NCI-H146 treated with DMSO at 0.1 percent for 48 hours (cell line): Measurements from ENCODE around the gene NOP16.
A peak's percentile ranks its signal among the peaks of the same experiment; 100 is the strongest.

Experiments used
- DNase-seq: peaks from one replicate; lab custom pipeline; 2025; ENCODE audit not compliant: unreplicated experiment; lab: John Stamatoyannopoulos, UW

Gene NOP16

DNA sequence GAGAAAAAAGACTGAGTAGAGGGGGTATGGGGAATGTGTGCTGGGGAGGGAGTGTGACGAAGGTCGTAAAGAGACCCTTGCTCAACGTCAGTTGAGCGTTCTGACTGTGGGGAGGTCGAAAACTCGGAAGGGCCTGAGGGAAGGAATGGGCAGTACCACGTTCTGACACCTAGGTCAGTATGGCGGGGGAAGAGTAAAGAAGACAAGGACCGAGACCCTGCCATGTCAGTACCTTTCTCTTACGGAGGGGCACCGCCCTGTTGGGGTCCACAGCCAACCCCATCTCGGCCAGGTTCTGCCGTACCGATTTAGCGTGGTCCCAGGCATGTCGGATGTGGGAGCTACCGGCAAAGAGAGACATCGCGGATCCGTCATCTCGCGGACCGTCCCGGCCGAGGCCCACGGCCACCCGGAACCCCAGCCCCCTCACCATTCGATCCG, 375 bp downstream of the NOP16 start:
- peak; percentile 4 for DNase-seq

DNA sequence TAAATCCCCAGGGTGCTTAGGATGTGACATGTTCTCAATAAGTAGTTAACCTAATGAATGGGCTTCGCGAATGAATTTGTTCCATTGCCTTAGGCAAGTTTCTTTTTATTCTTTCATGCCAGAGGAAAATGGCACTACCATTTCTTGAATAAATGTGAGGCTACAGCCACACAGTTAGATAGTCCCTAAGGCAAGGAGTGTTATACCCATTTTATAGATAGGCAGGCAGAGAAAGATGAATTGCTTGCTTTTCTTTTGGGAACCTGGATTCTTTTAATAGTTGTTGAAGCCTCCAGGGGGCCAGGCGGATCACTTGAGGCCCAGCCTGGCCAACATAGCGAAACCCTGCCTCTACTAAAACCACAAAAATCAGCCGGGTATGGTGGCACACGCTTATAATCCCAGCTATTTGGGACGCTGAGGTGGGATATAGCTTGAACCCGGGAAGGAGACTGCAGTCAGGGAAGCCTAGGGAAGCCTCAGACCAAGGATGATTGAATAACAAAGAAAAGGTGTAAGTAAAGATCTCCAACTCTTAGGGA, 943 bp downstream of the NOP16 start:
- no peak for DNase-seq

DNA sequence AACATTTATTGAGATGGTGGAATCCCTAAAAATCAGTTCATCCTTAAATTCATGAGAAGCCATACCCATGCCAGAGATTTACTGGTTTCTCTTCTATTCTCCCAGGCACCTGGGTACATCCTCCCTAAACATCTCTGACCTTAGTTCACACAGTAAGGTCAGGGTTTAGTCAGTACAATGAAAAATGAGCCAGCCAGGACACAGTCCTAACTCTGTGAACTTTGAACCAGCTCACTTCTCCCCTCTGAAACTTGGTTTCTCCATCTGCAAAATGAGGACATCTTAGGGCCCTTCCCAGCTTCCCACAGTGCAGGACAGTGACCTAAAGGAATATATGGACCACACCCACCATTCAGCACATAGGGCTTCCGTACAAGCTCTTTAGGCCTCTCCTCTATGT, 1.9 kb downstream of the NOP16 start:
- DNase-seq = no peak

DNA sequence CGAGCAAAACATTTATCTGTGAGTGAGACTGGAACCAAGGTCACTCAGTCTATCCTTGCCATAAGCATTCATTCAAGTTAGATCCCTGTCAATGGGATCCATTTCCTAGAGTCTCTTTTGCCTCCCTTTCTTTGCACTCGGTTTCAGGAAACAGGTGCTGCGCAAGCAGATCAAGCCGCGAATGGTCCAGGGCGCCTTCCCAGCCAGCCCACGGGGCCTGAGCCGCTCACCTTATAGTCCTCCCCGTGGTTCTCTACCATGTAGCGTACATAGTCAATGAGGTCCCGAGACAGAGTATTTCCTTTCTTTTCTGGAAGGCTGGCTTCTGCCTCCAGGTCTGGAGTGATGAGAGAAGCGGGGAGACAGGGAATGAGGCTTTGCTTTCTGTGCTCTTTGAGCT, 3.4 kb downstream of the NOP16 start:
- no peak for DNase-seq

DNA sequence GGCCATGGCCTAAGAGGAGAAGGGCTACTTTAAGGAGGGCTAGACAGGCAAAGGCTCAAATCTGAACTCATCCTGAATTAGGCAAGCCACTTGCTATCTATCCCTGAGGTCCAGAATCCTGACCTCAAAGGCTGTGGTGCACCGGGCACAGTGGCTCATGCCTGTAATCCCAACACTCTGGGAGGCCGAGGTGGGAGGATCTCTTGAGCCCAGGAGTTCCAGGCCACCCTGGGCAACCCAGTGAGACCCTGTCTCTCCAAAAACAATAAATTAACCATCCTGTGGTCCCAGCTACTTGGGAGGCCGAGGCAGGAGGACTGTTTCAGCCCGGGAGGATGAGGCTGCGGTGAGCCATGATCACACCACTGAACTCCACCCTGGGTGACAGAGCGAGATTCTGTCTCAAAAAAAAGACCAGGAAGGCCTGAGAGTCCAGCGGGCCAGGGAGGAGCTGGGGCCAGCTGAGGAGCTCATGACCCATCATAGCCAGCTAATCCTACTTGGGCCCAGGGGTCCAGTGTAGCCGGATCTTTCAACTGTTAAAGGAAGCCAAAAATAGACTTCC, 4.0 kb downstream of the NOP16 start:
- no peak for DNase-seq

DNA sequence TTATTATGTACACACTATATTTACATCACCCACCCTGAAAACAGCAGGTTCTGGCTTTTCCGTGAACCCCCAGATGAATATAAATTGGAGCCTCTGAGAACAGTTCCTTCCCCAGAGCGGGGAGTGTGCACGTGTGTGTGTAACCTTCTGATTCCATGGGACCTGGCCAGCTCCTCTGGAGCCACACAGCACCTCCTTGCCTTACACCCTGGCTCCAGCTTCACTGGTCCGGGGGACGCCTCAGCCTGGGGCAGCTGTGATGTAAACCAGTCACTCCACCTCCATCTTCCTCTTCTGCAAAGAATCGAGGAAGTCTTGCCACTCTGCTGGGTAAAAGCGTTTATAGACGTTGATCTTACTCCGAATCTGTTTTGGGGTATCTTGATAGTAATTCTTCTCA, 4.4 kb downstream of the NOP16 start:
- DNase-seq = no peak

DNA sequence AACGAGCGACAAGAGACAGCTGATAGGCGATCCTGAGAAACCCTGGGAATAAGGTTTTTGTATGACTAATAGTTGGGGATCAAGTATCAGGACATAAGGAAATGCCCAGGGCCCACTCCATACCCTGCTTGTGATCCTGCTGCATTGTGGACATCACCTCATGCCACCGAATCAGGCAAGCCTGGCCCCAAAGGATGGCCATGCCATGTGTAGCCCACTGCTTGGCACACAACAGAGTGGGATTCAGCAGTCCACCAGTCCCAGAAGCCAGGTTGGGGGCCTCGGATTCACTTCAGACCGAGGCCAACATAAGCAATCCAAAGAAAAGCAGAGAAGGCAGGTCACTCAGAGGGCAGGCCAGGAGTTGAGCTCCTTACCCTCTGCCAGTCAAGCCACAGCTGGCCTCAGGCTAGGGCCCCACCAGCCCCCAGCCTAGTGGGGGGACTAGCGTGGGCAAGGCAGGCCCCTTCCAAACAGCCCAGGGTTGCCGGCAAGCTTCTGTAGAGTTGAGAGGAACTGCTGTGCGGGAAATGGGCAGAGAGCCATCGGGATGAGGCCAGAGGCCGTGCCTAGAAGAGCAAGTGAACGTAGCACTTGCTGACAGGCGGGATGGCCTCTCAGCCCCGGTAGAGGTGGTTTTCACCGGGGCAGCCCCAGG, 5.0 kb downstream of the NOP16 start:
- DNase-seq = no peak

DNA sequence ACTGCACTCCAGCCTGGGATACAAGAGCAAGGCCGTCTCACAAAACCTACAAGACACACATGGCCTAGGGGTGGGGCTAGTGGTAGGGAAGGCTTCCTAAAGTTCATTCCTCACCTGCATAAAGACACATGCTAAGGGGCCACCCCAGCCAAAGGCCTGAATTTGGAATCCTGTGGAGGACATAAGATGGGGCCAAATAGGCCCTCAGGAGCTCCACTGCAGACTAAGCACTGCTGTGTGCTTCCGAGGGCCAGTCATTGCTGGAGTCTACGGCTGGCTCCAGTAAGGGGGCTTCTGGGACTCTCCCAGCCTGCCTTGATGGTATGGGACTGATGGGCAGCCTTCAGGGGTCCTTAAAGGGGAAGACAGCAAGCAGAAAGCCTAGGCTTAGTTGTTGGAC, 5.7 kb downstream of the NOP16 start:
- DNase-seq = no peak

DNA sequence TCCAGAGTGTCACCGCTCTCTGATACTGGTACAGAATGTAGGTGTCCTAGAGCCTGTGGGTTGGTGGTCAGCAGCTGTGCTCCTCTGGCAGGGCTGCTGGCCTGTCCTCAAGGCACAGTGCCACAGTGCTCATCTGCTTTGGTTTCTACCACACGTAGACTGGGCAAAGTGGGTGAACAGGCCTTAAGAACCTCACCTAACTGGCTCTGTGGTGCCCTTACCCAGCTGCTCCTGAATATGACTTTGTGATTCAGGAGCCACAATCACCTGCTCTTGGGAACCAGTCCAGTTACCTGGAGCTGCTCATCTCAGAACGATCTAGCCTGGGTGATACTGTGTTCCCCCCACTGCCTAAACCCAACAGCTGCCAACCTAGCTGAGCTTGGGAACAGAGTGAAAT, 6.4 kb downstream of the NOP16 start:
- no peak for DNase-seq

DNA sequence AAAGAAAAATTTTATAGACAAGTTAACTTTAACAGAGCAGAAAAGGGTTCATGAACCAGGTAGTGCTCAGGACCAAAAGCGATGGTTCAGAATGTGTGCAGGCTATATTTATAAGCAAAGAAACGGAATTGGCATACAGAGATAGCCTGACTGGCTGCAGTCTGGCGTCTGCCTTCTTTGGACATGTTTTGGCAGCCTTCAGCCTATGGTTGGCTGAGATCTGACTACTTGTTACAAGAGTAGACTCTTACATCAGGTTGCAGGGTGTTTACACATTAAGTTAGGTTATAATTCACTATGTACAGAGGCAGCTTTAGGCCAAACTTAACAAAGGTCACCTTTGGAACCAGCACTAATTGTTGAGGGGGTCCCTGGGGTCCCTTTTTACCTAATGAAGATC, 7.0 kb downstream of the NOP16 start:
- DNase-seq = no peak

DNA sequence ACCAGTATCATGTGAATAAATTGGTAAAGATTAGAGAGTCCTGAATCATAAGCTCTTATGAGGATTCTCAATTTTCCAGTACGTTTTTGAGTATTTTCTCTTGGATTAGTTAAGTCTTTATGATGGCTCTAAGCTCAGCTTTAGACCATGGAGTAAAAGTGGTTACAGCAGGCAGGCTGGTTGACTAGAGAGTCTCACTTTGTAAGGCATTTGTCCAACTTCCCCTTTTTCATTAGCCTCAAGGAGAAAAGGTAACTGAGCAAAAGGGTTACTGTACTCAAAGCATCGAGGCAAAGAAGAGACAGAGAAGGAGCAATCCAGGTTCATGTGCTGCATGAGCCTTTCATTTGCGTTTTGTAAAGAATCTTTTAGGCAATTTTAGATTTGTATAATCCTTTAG, 8.5 kb downstream of the NOP16 start:
- DNase-seq = no peak

DNA sequence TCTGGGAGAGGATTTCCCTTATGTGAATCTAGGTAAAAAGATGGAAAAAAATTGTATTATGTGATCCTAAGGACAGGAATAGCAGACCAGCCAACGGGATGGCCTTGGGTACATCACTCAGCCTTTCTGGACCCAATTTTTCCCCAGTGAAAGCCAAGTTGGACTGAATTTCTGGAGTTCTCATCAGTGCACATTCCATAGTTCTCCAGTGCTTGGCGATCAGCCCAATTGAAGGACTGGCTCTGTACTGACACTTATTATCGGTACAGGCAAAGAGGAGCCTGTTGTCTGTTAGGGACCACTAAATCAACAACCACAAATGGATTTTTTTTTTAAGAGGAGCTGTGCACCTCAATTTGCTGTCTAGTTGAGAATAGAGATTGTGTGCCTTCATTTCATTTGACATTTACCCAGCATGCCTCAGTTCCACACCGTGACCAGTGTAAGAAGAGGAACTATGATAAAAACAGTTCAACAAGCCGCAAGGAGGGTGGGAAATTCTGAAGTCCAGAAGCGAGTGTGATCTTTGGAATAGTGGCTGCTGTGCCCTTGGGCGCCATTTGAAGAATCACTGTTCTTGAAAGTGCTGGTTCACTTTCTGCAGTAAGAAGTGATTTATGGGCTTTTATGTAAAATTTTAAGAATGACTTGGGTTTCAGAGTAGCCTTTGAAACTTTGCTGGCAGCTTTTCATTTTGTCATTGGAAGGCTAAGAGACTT, 15.1 kb downstream of the NOP16 start:
- no peak for DNase-seq

DNA sequence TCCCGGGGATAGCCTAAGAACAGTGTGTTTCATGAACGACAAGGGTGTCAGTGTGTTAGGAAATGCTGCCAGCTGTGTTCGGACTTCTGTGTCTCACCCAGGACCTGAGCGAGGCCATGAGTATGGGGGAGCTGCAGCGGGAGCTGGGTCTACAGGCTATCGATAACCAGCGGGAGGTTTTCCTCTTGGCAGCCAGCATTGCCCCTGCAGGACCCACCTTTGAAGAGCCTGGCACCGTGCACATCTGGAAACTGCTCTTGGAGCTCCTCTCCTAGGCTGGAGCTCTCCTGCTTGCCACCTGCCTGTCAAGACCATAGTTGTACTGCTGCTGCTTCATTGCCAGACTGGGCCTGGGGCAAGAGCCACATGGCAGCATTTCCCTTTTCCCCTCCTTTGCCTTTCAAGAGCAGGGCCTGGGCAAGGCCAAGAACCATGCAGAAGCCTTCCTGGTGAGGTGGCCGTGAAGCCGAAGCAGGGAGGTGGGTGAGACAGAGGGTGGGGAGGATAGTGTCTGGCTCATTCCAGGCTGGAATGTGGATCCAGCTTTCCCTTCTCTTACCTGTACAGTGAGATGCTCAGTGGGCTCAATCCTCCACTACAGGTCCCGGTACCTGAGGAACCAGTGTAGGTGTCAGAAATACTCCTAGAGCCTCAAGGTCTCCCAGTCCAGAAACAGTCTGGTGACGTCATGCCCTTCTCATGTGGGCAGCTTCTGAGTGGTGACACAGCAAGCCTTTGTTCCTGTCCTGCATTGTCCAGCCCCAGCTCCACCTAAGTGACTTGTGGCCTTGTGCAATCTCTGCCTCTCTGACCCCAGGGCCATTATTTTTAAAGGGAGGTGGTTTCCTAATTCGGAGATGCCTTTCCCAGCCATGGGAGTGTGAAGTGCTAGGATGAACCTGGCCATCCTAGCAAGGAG, 16.5 kb downstream of the NOP16 start:
- no peak for DNase-seq

DNA sequence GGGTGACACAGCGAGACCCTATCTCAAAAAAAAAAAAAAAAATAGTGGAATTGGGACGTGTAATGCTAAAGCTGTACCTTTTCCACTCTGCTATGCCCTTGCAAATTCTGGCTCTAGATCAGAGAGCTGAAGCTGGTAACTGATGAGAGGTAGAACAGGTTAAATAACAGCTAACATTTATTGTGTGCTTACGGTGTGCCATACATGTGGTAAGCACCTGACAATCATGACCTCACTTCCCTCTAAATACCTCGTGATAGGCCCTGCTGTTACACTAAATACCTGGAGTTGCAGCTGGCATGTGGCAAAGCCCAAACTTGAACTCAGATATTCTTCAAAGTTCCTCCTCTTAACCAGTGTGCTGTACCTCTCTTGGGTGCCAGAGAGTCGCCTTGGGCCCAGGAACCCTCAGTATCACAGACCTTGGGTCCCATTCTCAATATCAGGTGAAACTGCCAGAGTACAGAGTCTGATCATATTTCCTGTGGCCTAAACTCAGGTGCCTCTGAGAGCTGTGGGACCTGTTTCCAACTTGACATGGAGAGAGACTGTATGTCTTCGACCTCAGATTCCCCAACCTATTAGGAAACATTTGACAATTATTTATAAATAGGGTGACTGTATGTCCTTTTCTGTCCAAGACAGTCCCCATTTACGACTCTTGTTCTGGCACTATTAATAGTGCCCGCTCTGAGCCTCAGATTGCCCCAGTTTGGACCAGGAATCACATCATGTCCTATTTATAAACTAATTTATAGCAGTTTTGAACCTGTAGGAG, 18.3 kb downstream of the NOP16 start:
- DNase-seq = no peak

DNA sequence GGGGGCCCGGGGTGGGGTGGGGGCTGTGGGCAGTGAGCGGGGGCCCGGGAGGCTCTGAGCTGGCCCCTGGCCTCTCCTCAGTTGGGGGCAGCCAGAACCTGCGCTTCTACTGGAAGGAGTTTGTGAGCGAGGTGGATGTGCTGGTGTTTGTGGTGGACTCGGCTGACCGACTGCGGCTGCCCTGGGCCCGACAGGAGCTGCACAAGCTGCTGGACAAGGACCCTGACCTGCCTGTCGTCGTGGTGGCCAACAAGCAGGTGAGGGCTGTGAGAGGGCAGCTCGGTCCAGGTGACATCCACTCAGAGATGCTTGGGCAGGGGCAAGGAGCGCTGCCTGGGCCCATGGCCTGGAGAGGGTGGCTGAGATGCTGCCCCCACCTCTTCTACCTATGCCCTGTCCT, 19.7 kb downstream of the NOP16 start:
- DNase-seq = no peak

DNA sequence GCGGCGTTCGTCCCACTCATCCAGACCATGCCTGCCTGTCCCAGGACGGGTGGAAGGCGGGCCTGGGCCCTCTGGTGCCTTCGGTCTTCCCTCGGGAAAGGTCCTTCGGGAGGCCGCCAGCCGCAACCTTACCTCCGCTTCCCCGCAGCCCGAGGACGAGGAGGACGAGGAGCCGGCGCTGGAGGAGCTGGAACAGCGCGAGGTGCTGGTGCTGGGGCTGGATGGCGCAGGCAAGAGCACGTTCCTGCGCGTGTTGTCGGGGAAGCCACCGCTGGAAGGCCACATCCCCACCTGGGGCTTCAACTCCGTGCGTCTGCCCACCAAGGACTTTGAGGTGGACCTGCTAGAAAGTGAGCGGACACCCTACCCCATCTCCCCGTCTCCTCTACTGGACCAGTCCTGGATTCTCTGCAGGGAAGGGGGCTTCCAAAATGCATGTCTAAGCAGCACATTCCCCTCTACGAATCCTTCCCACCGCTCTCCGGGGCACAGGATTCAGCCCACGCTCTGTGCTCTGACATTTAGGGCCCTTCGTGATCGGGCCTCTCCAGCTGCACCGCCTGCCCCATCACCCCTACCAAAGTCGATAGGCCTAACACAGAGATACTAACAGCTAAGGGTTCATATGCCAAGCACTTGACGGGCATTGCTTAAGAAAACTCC, 22.0 kb downstream of the NOP16 start:
- no peak for DNase-seq

DNA sequence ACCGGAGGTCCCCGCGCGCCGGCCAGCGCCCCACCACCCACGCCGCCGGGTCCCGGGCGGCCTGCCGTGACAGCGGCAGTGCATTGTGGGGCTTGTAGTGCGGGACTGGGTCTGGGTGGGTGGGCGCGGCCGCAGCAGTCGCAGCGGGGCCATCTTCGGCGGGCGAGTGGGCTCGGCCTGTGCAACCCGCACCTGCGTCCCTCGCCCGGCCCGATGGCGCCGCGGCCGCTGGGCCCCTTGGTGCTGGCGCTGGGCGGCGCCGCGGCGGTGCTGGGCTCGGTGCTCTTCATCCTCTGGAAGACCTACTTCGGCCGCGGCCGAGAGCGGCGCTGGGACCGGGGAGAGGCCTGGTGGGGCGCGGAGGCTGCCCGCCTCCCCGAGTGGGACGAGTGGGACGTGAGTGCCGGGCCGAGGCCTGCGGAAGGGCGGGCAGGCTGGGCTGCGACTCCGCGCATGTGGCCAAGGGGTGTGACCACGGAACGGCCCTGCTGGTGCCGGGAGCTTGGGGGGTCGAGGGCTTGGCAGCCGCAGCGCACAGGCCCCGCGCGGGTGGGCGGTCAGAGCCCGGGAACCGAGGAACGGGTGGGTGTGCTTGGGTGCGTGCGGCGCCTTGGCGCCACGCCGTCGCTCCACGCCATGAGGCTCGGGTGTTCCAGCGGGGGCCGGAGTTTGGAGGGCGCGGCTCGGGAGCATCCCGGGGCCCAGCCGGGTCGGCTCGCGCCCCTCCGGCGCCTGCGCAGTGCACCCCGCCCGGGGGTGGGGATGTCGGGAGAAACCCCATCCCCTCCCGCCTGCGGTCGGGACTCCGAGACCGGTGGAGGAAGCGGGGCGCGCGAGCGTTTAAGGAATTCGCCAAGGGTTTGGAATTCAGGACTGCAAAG, 22.8 kb downstream of the NOP16 start, which contains the start of gene ARL10:
Gene ARL10, plus strand, starts transcription at position 137 of the 881 bp plus-strand sequence. Its CDS starts 77 bp downstream, at position 214.
- DNase-seq = peak; percentile 4

DNA sequence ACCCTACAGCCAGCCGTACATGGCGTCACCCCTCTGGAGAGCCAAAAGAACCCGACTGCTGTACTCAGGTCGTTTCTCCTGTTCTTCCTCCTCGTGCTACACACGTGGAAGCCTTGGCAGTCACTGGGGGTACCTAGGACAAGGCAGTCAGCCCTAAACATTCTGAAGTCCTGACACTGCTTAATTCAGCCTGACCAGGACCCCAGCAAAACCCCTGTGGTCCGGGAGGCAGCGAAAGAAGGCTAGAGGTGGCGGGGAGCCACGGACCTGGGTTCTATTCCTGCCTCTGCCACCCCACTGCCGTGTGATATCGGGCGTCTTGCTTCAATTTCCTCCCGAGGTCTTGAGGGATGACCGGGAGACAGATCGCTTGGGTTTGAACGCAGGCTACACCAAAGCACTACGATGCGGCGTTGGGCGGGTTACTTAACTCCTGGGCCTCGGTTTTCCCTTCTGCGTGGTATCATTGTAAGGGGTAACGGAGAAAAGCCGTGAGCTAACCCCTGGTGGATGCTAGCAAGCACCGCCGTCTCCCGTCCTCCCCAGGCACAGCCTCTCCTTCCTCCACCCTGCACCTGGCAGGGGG, 23.5 kb downstream of the NOP16 start:
- no peak for DNase-seq

DNA sequence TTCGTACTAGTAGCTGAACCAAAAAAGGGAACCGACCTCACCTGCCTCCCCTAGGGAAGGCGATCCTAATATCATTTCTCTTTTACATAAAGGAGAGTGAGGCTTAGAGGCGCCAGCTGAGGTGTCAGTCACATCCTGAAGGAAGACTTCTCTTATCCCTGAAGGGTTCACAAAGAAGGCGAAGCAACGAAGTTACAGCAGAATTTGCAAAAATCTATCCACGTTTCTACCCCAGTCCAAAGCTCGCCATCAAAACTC, 26.2 kb downstream of the NOP16 start:
- DNase-seq = no peak
